Chondrocyte (in vitro differentiated cells): ENCODE measurements around the gene IFT74. TPM values are rescaled to one million over a fixed set of nuclear protein-coding genes. Genes with fewer than 3 reads are reported as not detected.

Source experiments
- DNase-seq: peaks from one replicate; pipeline ENCODE4 v3.0.0; 2021; ENCODE audit warnings: mixed read lengths, low spot score
- H3K27ac Mint-ChIP-seq: one replicate; pipeline ENCODE4 v1.8.0; 2021; ENCODE audit warnings: mild to moderate bottlenecking, moderate library complexity, mixed read lengths; ENCODE audit not compliant: unreplicated experiment
- H3K27me3 Mint-ChIP-seq: 2 replicates; pipeline ENCODE4 v1.8.0; 2021; ENCODE audit warnings: low read depth, mixed read lengths
- H3K36me3 Mint-ChIP-seq: 2 replicates; pipeline ENCODE4 v1.8.0; 2021; ENCODE audit warnings: low read depth, mixed read lengths
- H3K4me1 Mint-ChIP-seq: 2 replicates; pipeline ENCODE4 v1.8.0; 2021; ENCODE audit warnings: low read depth, mild to moderate bottlenecking, mixed read lengths
- H3K4me3 Mint-ChIP-seq: one replicate; pipeline ENCODE4 v1.8.0; 2021; ENCODE audit warnings: mild to moderate bottlenecking, moderate library complexity, mixed read lengths; ENCODE audit not compliant: unreplicated experiment
- H3K9me3 Mint-ChIP-seq: 2 replicates; pipeline ENCODE4 v1.8.0; 2021; ENCODE audit warnings: low read depth, mixed read lengths
- CTCF ChIP-seq: fragments of 200-600 bp; sonication (generic); IDR thresholded peaks from 2 replicates; pipeline ENCODE4 v1.5.0; 2021; ENCODE audit warnings: antibody characterized with exemption, mild to moderate bottlenecking, moderate library complexity
- total RNA-seq: library from RNA; stranded (reverse); gene quantifications from 3 replicates; pipeline ENCODE4 v1.2.1, GENCODE V29; 2021

IFT74 gene
- total RNA-seq, 1 donor from 2014 or later: 10.3 TPM

- no peaks in the 10 kb centered on the region for H3K27me3 Mint-ChIP-seq
- H3K27ac Mint-ChIP-seq: no peak overlapping the region
- no peak for DNase-seq
- no peaks in the 10 kb centered on the region for H3K4me1 Mint-ChIP-seq
- no peaks in the 10 kb centered on the region for H3K36me3 Mint-ChIP-seq
- TF ChIP-seq CTCF: no peak
- H3K9me3 Mint-ChIP-seq: no peaks in the 10 kb centered on the region
- no peak overlapping the region for H3K4me3 Mint-ChIP-seq
Observed at GRCh38 chr9:27003426-27004077, 47.3 kb downstream of the IFT74 start.

DNA sequence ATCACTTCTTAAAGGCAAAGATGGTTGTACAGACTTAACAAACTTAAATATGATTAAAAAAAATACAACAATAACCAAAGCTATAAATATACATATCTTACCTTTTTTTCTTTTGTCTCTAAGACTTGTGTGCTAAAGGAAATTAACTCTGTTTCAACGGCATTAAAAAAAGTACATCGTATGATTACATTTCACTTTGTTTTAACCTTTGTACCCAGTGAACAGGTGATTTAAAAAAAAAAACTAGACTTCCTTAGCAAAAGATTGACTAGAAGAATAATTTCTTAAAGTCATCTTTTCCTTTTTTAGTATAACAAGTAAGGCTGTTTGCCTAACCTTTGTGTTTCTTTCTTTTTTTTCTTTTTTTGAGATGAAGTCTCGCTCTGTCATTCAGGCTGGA, 49.3 kb downstream of the IFT74 start, which contains the start of gene LRRC19:
Gene LRRC19, minus strand, starts transcription at position 182 of the 400 bp plus-strand sequence. CDS start 5,978 bp downstream, outside the sequence.
- Mint-ChIP-seq H3K27ac (no peak within 1 kb of the TSS), H3K4me1 (no peaks in the 10 kb centered on the region), H3K36me3 (no peaks in the 10 kb centered on the region), H3K27me3 (no peaks in the 10 kb centered on the region), H3K9me3 (no peaks in the 10 kb centered on the region), H3K4me3 (no peak within 1 kb of the TSS)
- no peak for DNase-seq
- no peak for TF ChIP-seq CTCF

- peaks cover 29% of the 10 kb centered on the region for H3K36me3 Mint-ChIP-seq
Observed at GRCh38 chr9:27019589-27019988, 63.4 kb downstream of the IFT74 start.

GRCh38 chr9:27022920-27023319, 66.7 kb downstream of the IFT74 start:
- Mint-ChIP-seq H3K27me3 (no peaks in the 10 kb centered on the region), H3K4me1 (no peaks in the 10 kb centered on the region), H3K4me3 (no peak overlapping the region), H3K9me3 (peaks cover 6% of the 10 kb centered on the region), H3K36me3 (peaks cover 32% of the 10 kb centered on the region), H3K27ac (no peak overlapping the region)
- DNase-seq: no peak
- no peak for TF ChIP-seq CTCF

More at GRCh38 chr9:27019589-27019988, 63.4 kb downstream of the IFT74 start:
- Mint-ChIP-seq H3K4me1 (no peaks in the 10 kb centered on the region), H3K27me3 (no peaks in the 10 kb centered on the region), H3K27ac (no peak overlapping the region), H3K4me3 (no peak overlapping the region), H3K9me3 (no peaks in the 10 kb centered on the region)
- DNase-seq: no peak
- no peak for TF ChIP-seq CTCF

GRCh38 chr9:27029186-27029585, 73.0 kb downstream of the IFT74 start:
- Mint-ChIP-seq H3K4me3 (no peak overlapping the region), H3K27ac (no peak overlapping the region), H3K9me3 (peaks cover 6% of the 10 kb centered on the region), H3K4me1 (no peaks in the 10 kb centered on the region), H3K27me3 (no peaks in the 10 kb centered on the region), H3K36me3 (peaks cover 10% of the 10 kb centered on the region)
- no peak for TF ChIP-seq CTCF
- no peak for DNase-seq
